ENCODE measurements around the gene IPO11. TPM values are rescaled to one million over a fixed set of nuclear protein-coding genes. Genes with fewer than 3 reads are reported as not detected.

The IPO11 gene
- total RNA-seq, 3 donors from 2014 or later, result 31.5 to 34.7 (median 33.1) TPM

DNA sequence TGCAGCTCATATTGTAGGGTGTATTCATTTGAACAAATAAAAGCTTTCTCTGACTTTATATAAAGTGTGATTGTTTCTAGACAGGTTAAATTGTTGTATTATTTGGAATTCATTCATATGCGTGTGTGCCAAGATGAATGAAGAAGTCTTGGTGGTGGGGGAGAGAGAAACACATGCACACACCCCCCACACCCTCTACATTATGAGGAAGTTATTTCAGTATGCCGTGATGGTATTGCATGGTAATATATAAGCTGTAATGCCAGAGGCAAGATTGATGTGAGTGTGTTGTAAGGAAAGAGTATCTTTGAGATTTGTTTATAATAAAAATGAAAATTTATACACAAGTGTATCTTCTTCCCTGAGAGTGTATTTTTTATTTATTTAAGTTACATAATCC lies 71.0 kb downstream of the IPO11 start:
- Histone ChIP-seq H3K9me3 (peaks cover 0 to 9% of the 10 kb centered on the region in 2 donors), H3K36me3 (no peaks in the 10 kb centered on the region), H3K27me3 (no peaks in the 10 kb centered on the region), H3K4me1 (no peaks in the 10 kb centered on the region), H3K27ac (no peak overlapping the region), H3K4me3 (no peak overlapping the region)
- no peak for DNase-seq (ENCODE audit: low spot score in 2 of 2)
- intact Hi-C loops (cut with DNase I; ENCODE audit: low total_unique reads), result no loop called here
- TF ChIP-seq POLR2A (IDR thresholded peaks at IDR 0.05) (no peak), POLR2AphosphoS5 (IDR thresholded peaks at IDR 0.05) (no peak)
- TF ChIP-seq, protein P1, sequence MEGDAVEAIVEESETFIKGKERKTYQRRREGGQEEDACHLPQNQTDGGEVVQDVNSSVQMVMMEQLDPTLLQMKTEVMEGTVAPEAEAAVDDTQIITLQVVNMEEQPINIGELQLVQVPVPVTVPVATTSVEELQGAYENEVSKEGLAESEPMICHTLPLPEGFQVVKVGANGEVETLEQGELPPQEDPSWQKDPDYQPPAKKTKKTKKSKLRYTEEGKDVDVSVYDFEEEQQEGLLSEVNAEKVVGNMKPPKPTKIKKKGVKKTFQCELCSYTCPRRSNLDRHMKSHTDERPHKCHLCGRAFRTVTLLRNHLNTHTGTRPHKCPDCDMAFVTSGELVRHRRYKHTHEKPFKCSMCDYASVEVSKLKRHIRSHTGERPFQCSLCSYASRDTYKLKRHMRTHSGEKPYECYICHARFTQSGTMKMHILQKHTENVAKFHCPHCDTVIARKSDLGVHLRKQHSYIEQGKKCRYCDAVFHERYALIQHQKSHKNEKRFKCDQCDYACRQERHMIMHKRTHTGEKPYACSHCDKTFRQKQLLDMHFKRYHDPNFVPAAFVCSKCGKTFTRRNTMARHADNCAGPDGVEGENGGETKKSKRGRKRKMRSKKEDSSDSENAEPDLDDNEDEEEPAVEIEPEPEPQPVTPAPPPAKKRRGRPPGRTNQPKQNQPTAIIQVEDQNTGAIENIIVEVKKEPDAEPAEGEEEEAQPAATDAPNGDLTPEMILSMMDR (IDR thresholded peaks at IDR 0.05), result no peak

DNA sequence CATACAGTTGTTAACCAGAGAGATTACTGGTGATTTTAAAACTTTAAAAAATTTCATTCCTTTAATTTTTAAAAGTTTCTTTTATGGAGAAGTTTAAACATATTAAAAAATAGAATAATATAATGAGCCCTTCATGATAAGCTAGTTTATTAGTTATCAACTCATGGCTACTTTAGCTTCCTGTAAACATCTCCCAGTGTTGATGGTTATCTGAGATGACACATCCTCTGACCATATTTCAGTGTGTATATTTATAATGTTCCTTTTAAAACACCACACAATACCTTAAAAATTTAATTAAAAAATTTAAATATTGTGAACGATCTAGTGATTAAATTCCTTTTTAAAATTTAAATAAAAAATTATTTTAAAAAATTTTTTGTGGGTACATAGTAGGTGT lies 74.1 kb downstream of the IPO11 start:
- Histone ChIP-seq H3K36me3 (no peaks in the 10 kb centered on the region), H3K27me3 (no peaks in the 10 kb centered on the region), H3K4me3 (no peak overlapping the region), H3K4me1 (no peaks in the 10 kb centered on the region), H3K27ac (no peak overlapping the region), H3K9me3 (no peaks in the 10 kb centered on the region)
- TF ChIP-seq POLR2A (IDR thresholded peaks at IDR 0.05) (no peak), POLR2AphosphoS5 (IDR thresholded peaks at IDR 0.05) (no peak)
- TF ChIP-seq, protein P1 (IDR thresholded peaks at IDR 0.05), result no peak
- no peak for DNase-seq (ENCODE audit: low spot score in 2 of 2)
- intact Hi-C loops (cut with DNase I; ENCODE audit: low total_unique reads), result no loop called here

DNA sequence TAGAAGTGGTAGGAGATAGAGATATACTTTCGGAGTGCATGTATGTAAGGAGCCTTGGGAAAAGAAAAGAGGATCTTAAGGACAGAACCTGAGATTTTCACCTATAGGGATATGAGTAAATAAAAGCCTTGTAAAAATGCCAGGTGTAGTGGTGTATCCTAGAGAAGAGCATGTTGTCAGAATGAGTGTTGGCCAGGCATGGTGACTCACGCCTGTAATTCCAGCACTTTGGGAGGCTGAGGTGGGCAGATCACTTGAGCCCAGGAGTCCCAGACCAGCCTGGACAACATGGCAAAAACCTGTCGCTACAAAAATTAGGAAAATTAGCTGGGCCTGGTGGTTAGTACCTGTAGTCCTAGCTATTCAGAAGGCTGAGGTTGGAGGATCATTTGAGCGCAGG lies 76.0 kb downstream of the IPO11 start:
- Histone ChIP-seq H3K36me3 (no peaks in the 10 kb centered on the region), H3K9me3 (no peaks in the 10 kb centered on the region)

DNA sequence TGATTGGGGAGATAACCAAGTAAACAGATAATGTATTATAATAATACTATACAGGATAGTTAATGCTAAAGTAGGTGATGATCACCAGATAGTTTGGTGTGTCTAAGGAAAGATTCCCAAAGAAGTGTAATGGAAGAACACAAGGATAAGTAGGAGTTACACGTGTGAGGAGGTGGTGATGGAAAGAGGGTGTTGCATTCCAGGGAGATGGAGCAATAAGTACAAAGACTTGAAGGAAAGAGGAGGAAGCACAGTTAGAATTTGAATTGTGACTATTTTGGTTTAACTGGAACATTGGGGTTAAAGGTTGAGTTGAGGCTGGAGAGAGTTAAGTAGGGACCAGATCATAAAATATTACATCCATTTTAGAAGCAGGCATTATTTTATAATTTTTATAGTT lies 76.9 kb downstream of the IPO11 start:
- Histone ChIP-seq H3K36me3 (no peaks in the 10 kb centered on the region), H3K9me3 (no peaks in the 10 kb centered on the region), H3K27ac (no peak overlapping the region), H3K27me3 (no peaks in the 10 kb centered on the region), H3K4me3 (no peak overlapping the region), H3K4me1 (no peaks in the 10 kb centered on the region)
- TF ChIP-seq, protein P1 (IDR thresholded peaks at IDR 0.05), result no peak
- no peak for TF ChIP-seq POLR2AphosphoS5 (IDR thresholded peaks at IDR 0.05)
- TF ChIP-seq POLR2A (IDR thresholded peaks at IDR 0.05), result no peak
- intact Hi-C loops (cut with DNase I; ENCODE audit: low total_unique reads), result no loop called here
- DNase-seq (ENCODE audit: low spot score in 2 of 2), result no peak

More for the DNA sequence above, 76.0 kb downstream of the IPO11 start:
- TF ChIP-seq, protein P1 (IDR thresholded peaks at IDR 0.05), result no peak
- TF ChIP-seq POLR2AphosphoS5 (IDR thresholded peaks at IDR 0.05), result no peak
- TF ChIP-seq POLR2A (IDR thresholded peaks at IDR 0.05), result no peak
- no peak for DNase-seq (ENCODE audit: low spot score in 2 of 2)
- H3K4me3 ChIP-seq, result no peak overlapping the region
- H3K27me3 ChIP-seq, result no peaks in the 10 kb centered on the region
- intact Hi-C loops (cut with DNase I; ENCODE audit: low total_unique reads), result no loop called here
- H3K4me1 ChIP-seq, result no peaks in the 10 kb centered on the region
- no peak overlapping the region for H3K27ac ChIP-seq

DNA sequence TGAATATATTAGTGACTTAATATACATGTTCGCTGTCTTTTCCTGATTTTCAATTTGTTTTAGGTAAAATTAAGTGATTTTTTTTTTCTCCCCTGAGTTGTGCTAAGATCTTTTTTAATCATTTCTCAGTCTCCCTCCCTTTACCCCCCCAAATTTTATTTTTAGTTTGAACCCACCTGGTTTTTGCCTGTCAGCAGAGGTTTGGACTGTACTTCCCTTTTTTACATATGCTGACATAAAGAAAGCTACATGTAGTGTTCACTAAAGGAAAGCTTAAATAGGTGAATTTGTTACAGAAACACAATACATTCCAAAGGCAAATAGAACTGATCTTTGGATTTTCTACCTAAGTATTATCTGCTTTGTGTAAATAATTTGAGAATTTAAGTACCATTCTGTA lies 82.2 kb downstream of the IPO11 start:
- H3K4me1 ChIP-seq, result no peaks in the 10 kb centered on the region
- no peak for TF ChIP-seq POLR2A (IDR thresholded peaks at IDR 0.05)
- no peak for TF ChIP-seq POLR2AphosphoS5 (IDR thresholded peaks at IDR 0.05)
- TF ChIP-seq, protein P1 (IDR thresholded peaks at IDR 0.05), result no peak
- DNase-seq (ENCODE audit: low spot score in 2 of 2), result no peak
- intact Hi-C loops (cut with DNase I; ENCODE audit: low total_unique reads), result no loop called here
- no peak overlapping the region for H3K4me3 ChIP-seq
- no peak overlapping the region for H3K27ac ChIP-seq
- no peaks in the 10 kb centered on the region for H3K27me3 ChIP-seq
- H3K9me3 ChIP-seq, result no peaks in the 10 kb centered on the region
- H3K36me3 ChIP-seq, result no peaks in the 10 kb centered on the region
